ENCODE data around the gene ARMC9.
"Not testable (repeated sequence)": the region's sequence is repeated elsewhere in the genome, so short reads cannot be mapped to it uniquely, and the experiment has no call there.

Gene ARMC9

GRCh38 chr2:231342061-231342711 is 143.8 kb downstream of the ARMC9 start:
- no peak for DNase-seq (ENCODE audit: low spot score)

GRCh38 chr2:231343006-231343710 is 144.7 kb downstream of the ARMC9 start:
- no peak for DNase-seq (ENCODE audit: low spot score)

- no peak for DNase-seq (ENCODE audit: low spot score)
Measured at GRCh38 chr2:231343988-231344387, 145.6 kb downstream of the ARMC9 start.

- no peak for DNase-seq (ENCODE audit: low spot score)
Measured at GRCh38 chr2:231344851-231345250, 146.4 kb downstream of the ARMC9 start.

DNA sequence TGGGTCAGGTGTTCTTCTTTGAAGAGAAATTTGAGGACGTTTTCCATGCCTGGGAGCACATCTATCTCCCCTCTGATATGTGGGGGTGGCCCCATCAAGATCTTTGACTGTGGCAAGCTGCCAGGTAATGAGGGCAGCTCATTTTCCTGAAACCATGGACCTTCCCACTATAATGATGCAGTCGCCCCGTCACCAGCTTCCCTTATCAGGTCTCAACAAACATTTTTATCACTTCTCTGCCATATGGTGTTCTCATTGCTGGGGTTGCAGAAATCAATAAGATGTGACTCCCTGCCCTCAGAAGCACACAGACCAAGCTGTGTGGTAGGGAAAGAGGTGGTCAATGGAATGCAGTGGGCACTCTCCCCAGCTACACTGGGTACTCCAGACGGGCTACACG is 148.7 kb downstream of the ARMC9 start:
- no peak for DNase-seq (ENCODE audit: low spot score)

DNA sequence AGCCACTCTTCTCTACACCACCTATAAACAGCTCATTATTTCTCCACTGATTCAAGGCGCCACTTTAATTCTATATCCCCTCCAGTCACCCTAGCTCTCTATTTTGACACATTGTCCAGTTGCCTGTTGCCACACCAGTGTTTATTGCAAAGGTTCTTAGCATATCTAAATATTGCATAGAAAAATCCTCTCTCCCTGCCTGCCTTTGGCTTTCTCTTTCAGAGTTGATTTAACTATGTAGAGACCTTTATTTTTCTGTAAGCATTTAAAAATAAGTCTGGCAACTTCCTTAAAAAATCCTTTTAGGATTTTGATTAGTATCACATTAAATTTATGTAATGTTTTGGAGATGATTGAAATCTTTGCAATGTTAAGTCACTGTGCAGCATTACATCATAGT is 149.2 kb downstream of the ARMC9 start:
- no peak for DNase-seq (ENCODE audit: low spot score)

- no peak for DNase-seq (ENCODE audit: low spot score)
Measured at GRCh38 chr2:231348173-231348572, 149.7 kb downstream of the ARMC9 start.

- no peak for DNase-seq (ENCODE audit: low spot score)
Measured at GRCh38 chr2:231348704-231349373, 150.4 kb downstream of the ARMC9 start.

DNA sequence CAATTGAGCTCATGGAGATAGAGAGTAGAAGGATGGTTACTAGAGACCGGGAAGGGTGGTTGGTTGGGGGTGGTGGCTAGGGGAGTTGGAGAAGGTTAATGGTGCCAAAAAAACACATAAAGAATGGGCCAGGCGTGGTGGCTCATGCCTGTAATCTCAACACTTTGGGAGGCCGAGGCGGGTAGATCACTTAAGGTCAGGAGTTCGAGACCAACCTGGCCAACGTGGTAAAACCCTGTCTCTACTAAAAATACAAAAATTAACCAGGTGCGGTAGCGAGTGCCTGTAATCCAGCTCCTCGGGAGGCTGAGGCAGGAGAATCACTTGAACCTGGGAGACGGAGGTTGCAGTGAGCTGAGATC is 150.9 kb downstream of the ARMC9 start:
- DNase-seq (ENCODE audit: low spot score), result not testable (repeated sequence)

GRCh38 chr2:231351648-231352047 is 153.2 kb downstream of the ARMC9 start:
- no peak for DNase-seq (ENCODE audit: low spot score)

- no peak for DNase-seq (ENCODE audit: low spot score)
Measured at GRCh38 chr2:231353469-231353868, 155.0 kb downstream of the ARMC9 start.

DNA sequence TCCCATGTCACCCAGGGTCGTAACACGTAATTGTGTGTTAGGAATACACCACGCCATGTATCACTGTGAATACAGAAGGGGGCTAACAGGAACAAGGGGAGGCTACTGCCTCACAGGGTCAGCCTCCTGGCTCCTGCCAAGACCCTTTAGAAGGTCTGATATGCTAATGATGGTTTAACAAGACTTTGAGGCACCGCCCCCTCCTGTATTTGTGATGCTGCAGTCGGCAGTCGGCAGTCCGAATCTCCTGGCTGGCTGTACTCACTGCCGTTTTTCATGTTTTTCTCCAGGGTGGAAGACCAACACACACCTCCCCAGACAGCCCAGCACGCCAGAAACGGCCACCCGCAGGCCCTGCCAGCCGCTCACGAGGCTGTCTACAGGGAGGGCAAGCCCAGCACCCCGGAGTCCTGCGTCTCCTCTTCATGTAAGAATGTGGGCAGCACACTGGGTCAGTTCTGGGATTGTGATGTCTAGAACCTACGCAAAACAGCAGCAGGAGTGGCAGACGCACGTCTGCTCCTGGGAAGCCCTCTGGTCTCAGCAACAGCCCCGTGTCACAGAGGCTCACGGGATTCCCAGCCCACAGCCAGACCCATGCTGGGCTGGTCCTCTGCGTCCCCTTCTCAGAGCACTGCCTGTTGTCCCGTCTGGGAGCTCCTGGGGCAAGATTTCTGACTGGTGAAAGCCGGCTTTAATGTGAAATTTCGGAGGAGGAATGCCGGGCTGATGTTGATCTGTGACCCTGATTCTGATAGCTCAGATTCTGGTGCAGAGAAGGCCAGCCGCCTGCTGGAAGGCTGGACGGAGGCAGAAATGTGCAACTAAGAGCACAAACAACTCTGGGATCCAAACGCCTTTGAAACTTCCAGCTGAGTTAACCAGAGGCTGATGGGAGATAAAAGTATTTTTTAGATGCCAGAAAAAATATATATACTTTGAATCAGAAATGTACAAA is 157.4 kb downstream of the ARMC9 start:
- no peak for DNase-seq (ENCODE audit: low spot score)

GRCh38 chr2:231356466-231356844 is 158.0 kb downstream of the ARMC9 start:
- DNase-seq (ENCODE audit: low spot score), result no peak

GRCh38 chr2:231357048-231357447 is 158.6 kb downstream of the ARMC9 start:
- no peak for DNase-seq (ENCODE audit: low spot score)

- no peak for DNase-seq (ENCODE audit: low spot score)
Measured at GRCh38 chr2:231357931-231358330, 159.5 kb downstream of the ARMC9 start.

DNA sequence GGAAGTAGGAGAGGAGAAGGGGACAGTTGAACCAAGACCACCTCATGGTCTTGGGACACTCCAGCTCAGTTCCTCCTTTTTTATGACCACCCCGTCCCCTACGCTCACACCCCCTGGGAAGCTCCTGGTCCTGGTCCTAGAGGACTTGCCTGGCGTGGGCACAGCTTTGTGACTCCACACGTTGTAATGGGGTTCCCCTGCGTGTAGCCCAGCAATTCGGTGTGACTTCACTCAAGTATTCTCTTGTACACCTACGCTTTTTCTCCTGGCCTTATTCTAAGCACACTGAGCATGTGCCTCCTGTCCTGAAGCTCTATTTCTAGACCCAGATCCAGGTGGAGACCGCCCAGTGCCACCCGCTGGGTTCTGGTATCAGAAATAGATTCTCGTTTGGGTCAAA is 161.0 kb downstream of the ARMC9 start:
- no peak for DNase-seq (ENCODE audit: low spot score)

GRCh38 chr2:231359948-231360347 is 161.5 kb downstream of the ARMC9 start:
- DNase-seq (ENCODE audit: low spot score), result peak; percentile 30

DNA sequence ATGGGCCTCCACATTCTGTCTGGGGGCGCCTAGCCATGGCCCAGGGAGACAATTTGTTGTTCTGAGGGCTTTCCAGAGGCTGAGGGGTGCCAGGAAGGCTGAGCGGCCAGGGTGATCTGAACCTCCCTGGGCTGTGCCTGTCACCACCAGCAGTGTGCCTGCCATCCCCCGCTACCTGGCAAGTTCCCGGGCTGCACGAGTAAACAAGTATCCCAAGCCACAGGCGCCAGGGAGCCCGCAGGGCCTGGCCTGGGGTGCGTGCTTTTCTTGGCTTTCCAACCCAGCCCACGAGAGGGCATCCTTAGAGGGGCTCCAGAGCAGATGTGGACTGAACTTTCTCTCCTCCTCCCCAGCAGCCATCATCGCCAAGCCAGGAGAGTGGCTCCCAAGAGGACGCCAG is 162.0 kb downstream of the ARMC9 start:
- no peak for DNase-seq (ENCODE audit: low spot score)

GRCh38 chr2:231360881-231361371 is 162.5 kb downstream of the ARMC9 start:
- no peak for DNase-seq (ENCODE audit: low spot score)

DNA sequence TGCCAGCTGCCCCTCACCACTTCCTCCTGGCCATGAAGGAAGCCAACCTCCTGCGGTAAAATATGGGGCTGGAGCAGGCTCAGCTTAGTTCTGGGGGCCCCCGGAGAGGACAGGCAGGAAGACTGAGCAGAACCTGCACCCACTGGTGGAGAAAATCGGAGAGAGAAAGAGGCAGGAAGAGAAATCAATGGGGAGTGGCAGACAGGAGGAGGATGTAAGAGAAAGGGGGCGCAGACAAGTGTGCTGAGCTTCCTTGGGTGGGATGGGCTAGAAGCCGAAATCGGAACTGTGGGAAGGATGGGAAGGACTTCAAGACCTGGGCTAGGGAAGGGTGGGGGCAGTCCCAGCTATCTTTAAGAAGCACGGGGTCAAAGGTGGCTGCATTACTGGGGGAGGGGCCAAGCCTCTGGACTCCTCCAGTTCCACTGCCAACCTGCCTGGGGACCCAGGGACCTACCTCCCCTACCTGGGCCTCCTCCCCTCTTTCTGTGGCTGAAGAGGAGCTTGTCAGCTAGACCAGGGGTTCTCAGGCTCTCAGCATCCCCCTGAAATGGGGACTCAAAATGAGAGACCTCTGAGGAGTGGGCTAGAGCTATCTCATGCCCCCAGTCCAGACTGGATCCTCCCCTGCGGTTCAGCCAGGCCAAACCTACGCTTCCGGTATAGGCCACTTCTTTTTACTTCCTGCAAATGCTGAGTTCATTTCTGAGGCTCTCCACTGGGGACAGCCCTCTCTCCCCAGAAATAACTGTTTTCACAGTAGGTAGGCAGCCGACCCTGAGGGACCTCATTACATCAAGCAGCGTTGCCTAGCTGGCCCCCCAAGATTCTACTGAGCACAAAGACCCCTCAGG is 163.5 kb downstream of the ARMC9 start:
- no peak for DNase-seq (ENCODE audit: low spot score)

- no peak for DNase-seq (ENCODE audit: low spot score)
Measured at GRCh38 chr2:231362555-231363184, 164.2 kb downstream of the ARMC9 start.

All from D341Med (cell line).